Measurements from ENCODE around the gene CEP295NL. TPM values are rescaled to one million over a fixed set of nuclear protein-coding genes. Genes with fewer than 3 reads are reported as not detected.

Gene CEP295NL
- total RNA-seq, 1 experiment from 2014 or later, result 2.0 TPM

DNA sequence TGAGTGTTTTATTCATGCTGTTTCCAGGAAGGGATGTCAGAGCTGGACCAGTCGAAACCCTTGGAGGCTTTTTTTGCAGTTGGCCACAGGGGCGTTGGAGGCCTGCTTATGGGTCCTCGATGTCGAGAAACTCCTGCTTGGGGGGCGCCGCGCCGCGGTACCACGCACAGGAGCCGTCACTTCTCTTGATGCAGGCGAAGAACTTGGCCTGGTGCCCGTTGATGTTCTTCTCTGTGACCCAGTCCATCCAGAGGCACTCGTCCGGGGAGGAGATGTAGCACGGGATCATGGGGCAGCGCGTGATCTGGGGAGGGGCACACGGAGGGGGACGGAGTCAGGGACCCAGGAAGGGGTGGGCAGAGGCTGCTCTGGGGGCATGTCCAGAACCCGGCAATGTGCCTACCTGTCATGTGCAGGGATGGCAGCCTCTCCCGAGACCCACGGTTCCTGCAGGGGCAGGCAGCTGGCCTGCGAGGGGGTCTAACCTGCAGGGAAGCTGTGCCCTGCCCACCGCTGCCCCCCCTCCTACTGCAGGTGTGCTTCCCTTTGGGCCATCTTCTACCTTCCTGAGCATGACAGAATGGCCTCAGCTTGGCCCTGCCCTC lies 47.3 kb downstream of the CEP295NL start:
- peaks cover 25% of the 10 kb centered on the region for H3K36me3 Mint-ChIP-seq (ENCODE audit: insufficient read depth, unreplicated experiment)
- no peak overlapping the region for H3K27ac Mint-ChIP-seq (ENCODE audit: unreplicated experiment)
- TF ChIP-seq, protein P1, sequence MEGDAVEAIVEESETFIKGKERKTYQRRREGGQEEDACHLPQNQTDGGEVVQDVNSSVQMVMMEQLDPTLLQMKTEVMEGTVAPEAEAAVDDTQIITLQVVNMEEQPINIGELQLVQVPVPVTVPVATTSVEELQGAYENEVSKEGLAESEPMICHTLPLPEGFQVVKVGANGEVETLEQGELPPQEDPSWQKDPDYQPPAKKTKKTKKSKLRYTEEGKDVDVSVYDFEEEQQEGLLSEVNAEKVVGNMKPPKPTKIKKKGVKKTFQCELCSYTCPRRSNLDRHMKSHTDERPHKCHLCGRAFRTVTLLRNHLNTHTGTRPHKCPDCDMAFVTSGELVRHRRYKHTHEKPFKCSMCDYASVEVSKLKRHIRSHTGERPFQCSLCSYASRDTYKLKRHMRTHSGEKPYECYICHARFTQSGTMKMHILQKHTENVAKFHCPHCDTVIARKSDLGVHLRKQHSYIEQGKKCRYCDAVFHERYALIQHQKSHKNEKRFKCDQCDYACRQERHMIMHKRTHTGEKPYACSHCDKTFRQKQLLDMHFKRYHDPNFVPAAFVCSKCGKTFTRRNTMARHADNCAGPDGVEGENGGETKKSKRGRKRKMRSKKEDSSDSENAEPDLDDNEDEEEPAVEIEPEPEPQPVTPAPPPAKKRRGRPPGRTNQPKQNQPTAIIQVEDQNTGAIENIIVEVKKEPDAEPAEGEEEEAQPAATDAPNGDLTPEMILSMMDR (IDR thresholded peaks at IDR 0.05; ENCODE audit: insufficient read depth in 1 of 2, low read depth in 1 of 2, low read length in 1 of 2, severe bottlenecking in 1 of 2, unreplicated experiment in 1 of 2), result no peak
- no peak for DNase-seq
- no peaks in the 10 kb centered on the region for H3K36me3 ChIP-seq (ENCODE audit: control insufficient read depth, insufficient read depth, low read length)
- peaks cover 3% of the 10 kb centered on the region; the same call in 1 of the 2 replicates for H3K4me1 ChIP-seq
- no TSS peak for BruUV-seq (replicated peaks)
- intact Hi-C loops (cut with micrococcal nuclease; ENCODE audit: unreplicated experiment), result no loop called here
- ChIA-PET POLR2A (no interaction called here), CTCF (no interaction called here)
- H3K4me3 ChIP-seq (ENCODE audit: low read depth, low read length), result no peak overlapping the region
- H3K9me3 Mint-ChIP-seq (ENCODE audit: unreplicated experiment), result no peaks in the 10 kb centered on the region
- H3K9me3 ChIP-seq, result no peaks in the 10 kb centered on the region
- H3K4me3 Mint-ChIP-seq (ENCODE audit: unreplicated experiment), result no peak overlapping the region
- no peaks in the 10 kb centered on the region for H3K4me1 Mint-ChIP-seq (ENCODE audit: low read depth, unreplicated experiment)
- no peaks in the 10 kb centered on the region for H3K27me3 Mint-ChIP-seq (ENCODE audit: insufficient read depth, unreplicated experiment)
- H3K27me3 ChIP-seq (replicated peaks; ENCODE audit: control insufficient read depth, insufficient read depth, low read length), result no peaks in the 10 kb centered on the region

DNA sequence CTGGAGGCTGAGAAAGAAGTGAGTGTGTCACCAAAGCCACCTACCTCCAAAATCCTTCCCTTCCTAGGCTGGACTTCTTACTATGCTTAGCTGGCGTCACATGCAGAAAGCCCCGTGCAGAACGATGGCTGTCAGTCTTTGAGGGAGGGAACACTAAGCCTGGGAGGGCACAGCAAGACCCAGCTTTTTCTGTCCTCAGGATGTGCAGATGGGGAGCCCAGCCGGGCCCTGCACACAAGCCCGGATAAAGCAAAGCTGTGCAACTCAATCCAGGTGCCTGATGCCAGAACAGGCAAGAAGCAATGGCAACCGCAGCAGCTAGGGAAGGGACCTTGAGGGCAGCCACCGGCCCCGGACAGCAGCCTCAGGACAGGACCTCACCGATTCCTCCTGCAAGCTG lies 48.5 kb downstream of the CEP295NL start:
- Mint-ChIP-seq H3K4me3 (ENCODE audit: unreplicated experiment) (no peak overlapping the region), H3K27me3 (ENCODE audit: insufficient read depth, unreplicated experiment) (no peaks in the 10 kb centered on the region), H3K4me1 (ENCODE audit: low read depth, unreplicated experiment) (no peaks in the 10 kb centered on the region), H3K36me3 (ENCODE audit: insufficient read depth, unreplicated experiment) (peaks cover 30% of the 10 kb centered on the region), H3K9me3 (ENCODE audit: unreplicated experiment) (no peaks in the 10 kb centered on the region), H3K27ac (ENCODE audit: unreplicated experiment) (no peak overlapping the region)
- H3K9me3 ChIP-seq, result no peaks in the 10 kb centered on the region
- no peak for DNase-seq
- H3K36me3 ChIP-seq (ENCODE audit: control insufficient read depth, insufficient read depth, low read length), result no peaks in the 10 kb centered on the region
- POLR2A ChIA-PET, result no interaction called here
- H3K4me3 ChIP-seq (ENCODE audit: low read depth, low read length), result no peak overlapping the region
- CTCF ChIA-PET, result interaction anchor here (0.6 to 1.6 kb wide), 2 partner anchors 11 to 542 kb away, joined by 3 to 5 read pairs; no protein-coding TSS in a partner anchor
- no peaks in the 10 kb centered on the region for H3K27me3 ChIP-seq (replicated peaks; ENCODE audit: control insufficient read depth, insufficient read depth, low read length)
- H3K4me1 ChIP-seq, result peaks cover 3% of the 10 kb centered on the region; the same call in 1 of the 2 replicates
- TF ChIP-seq, protein P1 (IDR thresholded peaks at IDR 0.05; ENCODE audit: insufficient read depth in 1 of 2, low read depth in 1 of 2, low read length in 1 of 2, severe bottlenecking in 1 of 2, unreplicated experiment in 1 of 2), result no peak
- intact Hi-C loops (cut with micrococcal nuclease; ENCODE audit: unreplicated experiment), result no loop called here
- BruUV-seq (replicated peaks), result no TSS peak

DNA sequence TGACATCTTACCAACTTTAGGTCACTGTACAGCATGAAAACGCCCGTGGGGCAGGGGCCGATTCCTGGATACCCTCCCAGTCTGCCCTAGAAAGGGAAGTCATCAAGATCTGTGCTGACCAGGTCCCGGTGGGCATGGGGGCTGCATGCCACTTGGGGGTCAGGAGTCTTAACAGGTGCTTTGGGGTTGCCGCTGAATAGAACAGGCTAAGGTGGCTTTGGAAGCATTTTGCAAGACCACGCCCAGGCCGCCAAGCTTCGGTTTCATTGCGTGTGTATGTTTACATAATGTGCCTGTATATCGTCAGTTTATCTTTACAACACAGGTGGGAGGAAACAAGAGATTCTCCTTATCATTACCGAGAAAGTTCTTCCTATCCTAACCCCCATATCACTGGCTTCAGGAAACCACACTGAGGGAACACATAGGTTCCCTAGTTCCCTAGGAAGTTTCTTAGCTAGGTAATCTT lies 49.0 kb downstream of the CEP295NL start:
- Mint-ChIP-seq H3K36me3 (ENCODE audit: insufficient read depth, unreplicated experiment) (peaks cover 27% of the 10 kb centered on the region), H3K4me3 (ENCODE audit: unreplicated experiment) (no peak overlapping the region), H3K4me1 (ENCODE audit: low read depth, unreplicated experiment) (no peaks in the 10 kb centered on the region), H3K27ac (ENCODE audit: unreplicated experiment) (no peak overlapping the region), H3K27me3 (ENCODE audit: insufficient read depth, unreplicated experiment) (no peaks in the 10 kb centered on the region), H3K9me3 (ENCODE audit: unreplicated experiment) (no peaks in the 10 kb centered on the region)
- Histone ChIP-seq H3K9me3 (no peaks in the 10 kb centered on the region), H3K27me3 (replicated peaks; ENCODE audit: control insufficient read depth, insufficient read depth, low read length) (no peaks in the 10 kb centered on the region), H3K36me3 (ENCODE audit: control insufficient read depth, insufficient read depth, low read length) (no peaks in the 10 kb centered on the region), H3K4me1 (peaks cover 3% of the 10 kb centered on the region; the same call in 1 of the 2 replicates), H3K4me3 (ENCODE audit: low read depth, low read length) (no peak overlapping the region)
- ChIA-PET CTCF (interaction anchor here (0.6 to 1.6 kb wide), 2 partner anchors 12 to 23 kb away, joined by 3 to 5 read pairs; no protein-coding TSS in a partner anchor), POLR2A (no interaction called here)
- TF ChIP-seq, protein P1 (IDR thresholded peaks at IDR 0.05; ENCODE audit: insufficient read depth in 1 of 2, low read depth in 1 of 2, low read length in 1 of 2, severe bottlenecking in 1 of 2, unreplicated experiment in 1 of 2), result no peak
- DNase-seq, result no peak
- no TSS peak for BruUV-seq (replicated peaks)
- intact Hi-C loops (cut with micrococcal nuclease; ENCODE audit: unreplicated experiment), result no loop called here
